ENCODE results near the gene SIPA1L3. TPM values are rescaled to one million over a fixed set of nuclear protein-coding genes. Genes with fewer than 3 reads are reported as not detected.

SIPA1L3 gene
- total and polyA plus RNA-seq, 4 donors: 9.6 to 50.5 (median 27.6) TPM

DNA sequence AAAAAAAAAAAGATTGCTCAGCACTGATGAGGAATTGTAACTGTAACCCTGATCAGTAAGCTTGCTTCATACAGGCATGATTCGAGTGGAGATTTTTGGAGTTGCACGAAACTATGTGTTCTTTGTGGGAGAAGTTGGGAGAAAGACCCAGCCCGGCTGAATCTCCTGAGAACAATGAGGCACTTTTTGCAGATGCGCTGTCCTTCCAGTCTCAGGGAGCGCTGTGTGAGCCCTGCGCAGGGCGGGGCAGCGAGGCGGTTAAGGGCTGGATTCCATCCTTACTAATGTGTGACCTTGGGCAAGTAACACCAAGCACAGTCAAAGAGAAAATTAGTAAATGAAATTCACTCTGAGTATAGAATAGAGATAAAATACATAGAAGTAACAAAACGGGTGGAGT, 76.9 kb downstream of the SIPA1L3 start:
- Histone ChIP-seq H3K9me3 (ENCODE audit: control insufficient read depth in 4 of 4, insufficient read depth in 3 of 4, low read length in 3 of 4) (no peaks in the 10 kb centered on the region), H3K27ac (ENCODE audit: low read depth in 1 of 2, low read length in 1 of 2) (no peak overlapping the region), H3K4me1 (ENCODE audit: control insufficient read depth in 5 of 5, insufficient read depth in 5 of 5, low read length in 5 of 5) (peaks cover 0 to 17% (median 10%) of the 10 kb centered on the region in 5 donors), H3K36me3 (ENCODE audit: control insufficient read depth in 4 of 4, insufficient read depth in 4 of 4, low read length in 4 of 4) (no peaks in the 10 kb centered on the region), H3K27me3 (ENCODE audit: control insufficient read depth in 3 of 3, insufficient read depth in 3 of 3, low read length in 2 of 3) (no peaks in the 10 kb centered on the region), H3K9ac (ENCODE audit: insufficient read depth in 1 of 2, low read length in 2 of 2) (no peak overlapping the region), H3K4me3 (no peak overlapping the region)
- 95 to 97% methylated on average over 10 of the region's 10 CpGs for WGBS, 2 donors
- TF ChIP-seq, protein P1, sequence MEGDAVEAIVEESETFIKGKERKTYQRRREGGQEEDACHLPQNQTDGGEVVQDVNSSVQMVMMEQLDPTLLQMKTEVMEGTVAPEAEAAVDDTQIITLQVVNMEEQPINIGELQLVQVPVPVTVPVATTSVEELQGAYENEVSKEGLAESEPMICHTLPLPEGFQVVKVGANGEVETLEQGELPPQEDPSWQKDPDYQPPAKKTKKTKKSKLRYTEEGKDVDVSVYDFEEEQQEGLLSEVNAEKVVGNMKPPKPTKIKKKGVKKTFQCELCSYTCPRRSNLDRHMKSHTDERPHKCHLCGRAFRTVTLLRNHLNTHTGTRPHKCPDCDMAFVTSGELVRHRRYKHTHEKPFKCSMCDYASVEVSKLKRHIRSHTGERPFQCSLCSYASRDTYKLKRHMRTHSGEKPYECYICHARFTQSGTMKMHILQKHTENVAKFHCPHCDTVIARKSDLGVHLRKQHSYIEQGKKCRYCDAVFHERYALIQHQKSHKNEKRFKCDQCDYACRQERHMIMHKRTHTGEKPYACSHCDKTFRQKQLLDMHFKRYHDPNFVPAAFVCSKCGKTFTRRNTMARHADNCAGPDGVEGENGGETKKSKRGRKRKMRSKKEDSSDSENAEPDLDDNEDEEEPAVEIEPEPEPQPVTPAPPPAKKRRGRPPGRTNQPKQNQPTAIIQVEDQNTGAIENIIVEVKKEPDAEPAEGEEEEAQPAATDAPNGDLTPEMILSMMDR (IDR thresholded peaks at IDR 0.05; ENCODE audit: control extremely low read depth, extremely low read depth): no peak
- DNase-seq: peak in 1 of 3 donors; percentile 0
- no peak for ATAC-seq (ENCODE audit: insufficient read depth, low FRiP score)

DNA sequence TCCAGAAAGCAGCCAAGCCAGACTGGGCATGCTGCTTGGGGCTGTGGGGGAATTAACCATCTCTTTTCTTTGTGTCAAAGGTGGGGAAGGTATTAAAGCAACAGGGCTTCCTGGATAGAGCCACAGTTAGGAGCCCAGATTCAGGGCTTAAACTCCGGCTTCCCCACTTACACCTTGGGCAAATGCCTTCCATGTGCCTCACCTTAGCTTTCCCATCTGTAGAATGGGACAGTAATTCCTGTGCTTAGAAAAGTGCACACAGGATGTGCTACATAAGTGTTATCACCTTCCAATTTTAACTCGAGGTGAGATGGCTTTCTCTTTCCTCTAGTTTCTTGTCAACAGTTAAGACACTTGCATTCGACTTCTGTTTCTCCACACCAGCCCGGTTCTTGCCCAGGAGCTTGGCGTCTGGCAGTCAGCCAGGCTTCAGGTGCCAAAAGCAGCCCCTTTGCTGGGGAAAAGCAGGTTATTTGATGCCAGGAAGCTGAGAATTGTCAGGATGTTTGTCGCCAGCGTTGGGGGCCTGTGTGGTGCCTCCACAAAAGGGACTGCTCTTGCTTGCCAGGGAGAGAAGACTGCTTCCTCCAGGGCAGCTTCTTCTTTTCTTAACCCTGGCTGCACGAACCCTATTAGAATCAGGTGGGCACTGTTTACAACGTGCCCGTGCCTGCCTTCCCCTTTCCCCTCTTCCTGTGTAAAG, 79.2 kb downstream of the SIPA1L3 start:
- TF ChIP-seq, protein P1 (IDR thresholded peaks at IDR 0.05; ENCODE audit: control extremely low read depth, extremely low read depth): no peak
- Histone ChIP-seq H3K27ac (ENCODE audit: low read depth in 1 of 2, low read length in 1 of 2) (peak overlapping the region in 1 of 2 donors; percentile 26), H3K9me3 (ENCODE audit: control insufficient read depth in 4 of 4, insufficient read depth in 3 of 4, low read length in 3 of 4) (no peaks in the 10 kb centered on the region), H3K27me3 (ENCODE audit: control insufficient read depth in 3 of 3, insufficient read depth in 3 of 3, low read length in 2 of 3) (no peaks in the 10 kb centered on the region), H3K9ac (ENCODE audit: insufficient read depth in 1 of 2, low read length in 2 of 2) (peak overlapping the region in 1 of 2 donors; percentile 19), H3K4me3 (no peak overlapping the region), H3K36me3 (ENCODE audit: control insufficient read depth in 4 of 4, insufficient read depth in 4 of 4, low read length in 4 of 4) (no peaks in the 10 kb centered on the region), H3K4me1 (ENCODE audit: control insufficient read depth in 5 of 5, insufficient read depth in 5 of 5, low read length in 5 of 5) (peaks cover 0 to 8% (median 0%) of the 10 kb centered on the region in 5 donors)
- DNase-seq (no peak), ATAC-seq (ENCODE audit: insufficient read depth, low FRiP score) (no peak)
- 19 to 35% methylated on average over 10 of the region's 10 CpGs for WGBS, 2 donors

GRCh38 chr19:37987356-37988332, 80.6 kb downstream of the SIPA1L3 start:
- H3K4me3 ChIP-seq: no peak overlapping the region
- no peaks in the 10 kb centered on the region for H3K27me3 ChIP-seq (ENCODE audit: control insufficient read depth in 3 of 3, insufficient read depth in 3 of 3, low read length in 2 of 3)
- 83 to 85% methylated on average over 12 of the region's 12 CpGs for WGBS, 2 donors
- TF ChIP-seq, protein P1 (IDR thresholded peaks at IDR 0.05; ENCODE audit: control extremely low read depth, extremely low read depth): no peak
- H3K27ac ChIP-seq (ENCODE audit: low read depth in 1 of 2, low read length in 1 of 2): no peak overlapping the region
- H3K36me3 ChIP-seq (ENCODE audit: control insufficient read depth in 4 of 4, insufficient read depth in 4 of 4, low read length in 4 of 4): no peaks in the 10 kb centered on the region
- ATAC-seq (ENCODE audit: insufficient read depth, low FRiP score) (no peak), DNase-seq (no peak)
- H3K9me3 ChIP-seq (ENCODE audit: control insufficient read depth in 4 of 4, insufficient read depth in 3 of 4, low read length in 3 of 4): no peaks in the 10 kb centered on the region
- peaks cover 0 to 4% (median 0%) of the 10 kb centered on the region in 5 donors for H3K4me1 ChIP-seq (ENCODE audit: control insufficient read depth in 5 of 5, insufficient read depth in 5 of 5, low read length in 5 of 5)
- no peak overlapping the region for H3K9ac ChIP-seq (ENCODE audit: insufficient read depth in 1 of 2, low read length in 2 of 2)

Data from lung (tissue), 12 donors.